LNCaP clone FGC (cell line): Measurements from ENCODE around the gene TXNRD1.

Source experiments
- DNase-seq: peaks from one replicate; pipeline ENCODE4 v3.0.0-alpha.2; 2011; ENCODE audit warnings: low read depth
- H3K4me3 ChIP-seq: 2 replicates; pipeline ENCODE4 v1.5.1; 2011; ENCODE audit warnings: mild to moderate bottlenecking, low read depth, low read length, control low read depth
- TF ChIP-seq, protein P1 (sequence below): IDR thresholded peaks from 2 replicates; pipeline ENCODE4 v1.5.1; 2012; ENCODE audit warnings: mild to moderate bottlenecking; ENCODE audit not compliant: control insufficient read depth, insufficient read depth; ENCODE audit errors: extremely low read depth

TXNRD1 gene

DNA sequence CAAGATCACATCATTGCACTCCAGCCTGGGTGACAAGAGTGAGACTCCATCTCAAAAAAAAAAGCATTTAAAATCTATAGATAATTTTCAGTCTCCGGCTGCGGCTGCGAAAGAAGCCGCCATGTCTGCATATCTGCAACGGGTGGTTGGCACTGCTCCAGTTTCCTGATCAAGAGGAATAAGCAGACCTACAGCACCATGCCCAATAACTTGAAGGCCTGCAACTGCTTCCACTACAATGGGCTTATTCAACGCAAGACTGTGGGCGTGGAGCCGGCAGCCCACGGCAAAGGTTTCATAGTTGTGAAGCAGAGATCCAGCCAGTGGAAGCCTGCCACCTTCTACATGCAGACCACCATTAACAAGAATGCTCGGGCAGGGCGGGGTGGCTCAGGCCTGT, 57.4 kb downstream of the TXNRD1 start:
- no peak for DNase-seq

DNA sequence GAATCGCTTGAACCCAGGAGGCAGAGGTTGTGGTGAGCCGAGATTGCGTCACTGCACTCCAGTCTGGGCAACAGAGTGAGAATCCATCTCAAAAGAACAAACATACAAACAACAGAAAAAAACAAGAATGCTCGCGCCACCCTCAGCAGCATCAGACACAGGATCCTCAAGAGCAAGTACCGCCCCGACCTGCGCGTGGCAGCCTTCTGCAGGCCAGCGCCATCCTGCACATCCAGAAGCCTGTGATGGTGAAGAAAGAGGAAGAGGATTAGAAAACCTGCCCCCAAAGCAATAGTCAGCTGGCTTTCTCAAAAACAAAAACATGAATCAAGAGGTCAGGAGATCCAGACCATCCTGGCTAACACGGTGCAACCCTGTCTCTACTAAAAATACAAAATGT, 57.9 kb downstream of the TXNRD1 start:
- H3K4me3 ChIP-seq: no peak overlapping the region
- no peak for DNase-seq
- TF ChIP-seq, protein P1, sequence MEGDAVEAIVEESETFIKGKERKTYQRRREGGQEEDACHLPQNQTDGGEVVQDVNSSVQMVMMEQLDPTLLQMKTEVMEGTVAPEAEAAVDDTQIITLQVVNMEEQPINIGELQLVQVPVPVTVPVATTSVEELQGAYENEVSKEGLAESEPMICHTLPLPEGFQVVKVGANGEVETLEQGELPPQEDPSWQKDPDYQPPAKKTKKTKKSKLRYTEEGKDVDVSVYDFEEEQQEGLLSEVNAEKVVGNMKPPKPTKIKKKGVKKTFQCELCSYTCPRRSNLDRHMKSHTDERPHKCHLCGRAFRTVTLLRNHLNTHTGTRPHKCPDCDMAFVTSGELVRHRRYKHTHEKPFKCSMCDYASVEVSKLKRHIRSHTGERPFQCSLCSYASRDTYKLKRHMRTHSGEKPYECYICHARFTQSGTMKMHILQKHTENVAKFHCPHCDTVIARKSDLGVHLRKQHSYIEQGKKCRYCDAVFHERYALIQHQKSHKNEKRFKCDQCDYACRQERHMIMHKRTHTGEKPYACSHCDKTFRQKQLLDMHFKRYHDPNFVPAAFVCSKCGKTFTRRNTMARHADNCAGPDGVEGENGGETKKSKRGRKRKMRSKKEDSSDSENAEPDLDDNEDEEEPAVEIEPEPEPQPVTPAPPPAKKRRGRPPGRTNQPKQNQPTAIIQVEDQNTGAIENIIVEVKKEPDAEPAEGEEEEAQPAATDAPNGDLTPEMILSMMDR: no peak

More for the DNA sequence above, 57.4 kb downstream of the TXNRD1 start:
- no peak overlapping the region for H3K4me3 ChIP-seq
- TF ChIP-seq, protein P1: no peak

DNA sequence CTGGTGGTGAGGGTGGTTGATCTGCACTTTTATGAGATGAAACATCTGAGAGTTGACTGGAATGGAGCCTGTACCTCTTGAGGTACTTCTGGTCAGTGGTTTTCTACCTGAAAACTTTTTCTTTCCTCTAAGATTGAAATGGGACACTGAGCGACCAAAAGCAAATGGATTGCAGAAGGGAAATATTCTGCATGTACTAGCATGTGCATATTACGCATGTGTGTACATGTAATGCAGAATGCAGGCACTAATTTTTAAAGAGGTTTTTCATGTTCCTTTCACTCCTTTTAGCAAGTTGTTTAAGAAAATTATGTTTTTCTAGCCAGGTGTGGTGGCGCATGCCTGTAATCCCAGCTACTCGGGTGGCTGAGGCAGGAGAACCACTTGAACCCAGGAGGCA, 59.2 kb downstream of the TXNRD1 start:
- TF ChIP-seq, protein P1: no peak
- no peak overlapping the region for H3K4me3 ChIP-seq
- DNase-seq: no peak

DNA sequence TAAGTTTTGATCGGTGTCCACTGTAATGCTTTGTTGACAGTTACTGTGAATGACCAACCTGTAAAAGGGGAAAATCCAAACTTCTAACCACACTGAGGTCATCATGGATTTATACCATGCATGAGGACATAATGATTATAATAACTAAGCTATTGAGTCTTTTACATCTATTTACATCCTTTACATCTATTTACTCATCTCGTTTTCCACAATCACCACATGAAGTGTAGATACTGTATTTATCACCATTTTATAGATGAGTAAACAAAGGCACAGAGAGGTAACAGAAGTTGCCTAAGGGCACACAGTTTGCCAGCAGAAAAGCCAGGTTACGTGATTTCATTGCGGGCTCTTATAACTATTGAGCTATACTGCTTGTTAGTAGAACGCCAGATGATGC, 60.1 kb downstream of the TXNRD1 start:
- no peak for DNase-seq
- TF ChIP-seq, protein P1: no peak
- no peak overlapping the region for H3K4me3 ChIP-seq

DNA sequence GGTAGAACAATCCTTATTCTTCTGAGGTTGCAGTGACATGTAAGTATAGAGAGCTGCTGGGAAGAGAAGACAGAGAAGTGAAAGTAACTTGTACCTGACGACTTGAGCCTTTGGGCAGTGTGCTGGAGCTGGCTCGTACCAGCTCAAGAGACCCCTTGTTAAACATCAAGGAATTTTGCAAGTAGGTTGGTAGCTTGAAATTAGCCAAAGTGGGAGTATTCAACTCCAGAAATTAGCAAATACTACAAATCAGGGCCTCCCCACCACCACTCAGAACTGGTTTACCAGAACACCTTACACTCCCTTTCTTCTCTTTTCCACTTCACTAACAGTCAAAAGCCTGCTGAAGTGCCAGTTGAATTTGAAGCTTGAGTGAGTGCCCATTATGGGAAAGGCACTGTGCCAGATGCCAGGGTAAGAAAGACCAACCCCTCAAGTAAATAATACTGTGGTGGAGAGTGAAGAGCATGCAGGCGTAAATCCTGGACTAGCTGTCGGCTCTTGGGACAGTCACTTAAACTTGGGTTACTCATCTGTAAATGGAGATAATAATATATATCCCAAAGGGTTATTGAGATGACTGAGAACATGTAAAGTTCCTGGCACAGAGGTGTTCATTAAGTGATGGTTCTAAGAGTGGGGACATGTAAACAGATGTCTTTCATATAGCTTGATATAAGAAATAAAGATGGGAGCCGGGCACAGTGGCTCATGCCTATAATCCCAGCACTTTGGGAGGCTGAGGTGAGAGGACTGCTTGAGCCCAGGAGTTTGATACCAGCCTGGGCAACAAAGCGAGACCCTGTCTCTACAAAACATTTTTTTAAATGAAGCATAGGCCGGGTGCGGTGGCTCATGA, 60.9 kb downstream of the TXNRD1 start:
- no peak overlapping the region for H3K4me3 ChIP-seq

DNA sequence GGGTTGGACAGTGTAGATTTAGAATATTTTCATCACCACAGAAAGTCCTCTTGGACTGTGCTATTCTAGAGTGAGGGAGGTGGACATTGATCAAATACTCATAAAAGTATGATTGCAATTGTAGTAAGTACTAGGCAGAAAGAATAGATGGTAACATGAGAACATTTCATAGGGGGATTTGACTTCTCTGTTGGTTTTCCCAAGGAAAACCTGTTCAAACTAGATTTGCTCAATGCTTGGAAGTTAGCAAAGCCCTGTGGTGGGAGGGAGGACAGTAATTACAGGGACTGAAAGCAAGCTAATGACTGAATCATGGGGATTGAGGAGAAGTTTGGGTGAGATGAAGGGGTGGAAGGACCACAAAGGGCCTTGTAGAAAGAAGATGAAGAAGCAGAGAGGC, 63.6 kb downstream of the TXNRD1 start:
- TF ChIP-seq, protein P1: no peak
- DNase-seq: no peak
- no peak overlapping the region for H3K4me3 ChIP-seq

More for the DNA sequence above, 60.9 kb downstream of the TXNRD1 start:
- no peak for DNase-seq
- TF ChIP-seq, protein P1: no peak

DNA sequence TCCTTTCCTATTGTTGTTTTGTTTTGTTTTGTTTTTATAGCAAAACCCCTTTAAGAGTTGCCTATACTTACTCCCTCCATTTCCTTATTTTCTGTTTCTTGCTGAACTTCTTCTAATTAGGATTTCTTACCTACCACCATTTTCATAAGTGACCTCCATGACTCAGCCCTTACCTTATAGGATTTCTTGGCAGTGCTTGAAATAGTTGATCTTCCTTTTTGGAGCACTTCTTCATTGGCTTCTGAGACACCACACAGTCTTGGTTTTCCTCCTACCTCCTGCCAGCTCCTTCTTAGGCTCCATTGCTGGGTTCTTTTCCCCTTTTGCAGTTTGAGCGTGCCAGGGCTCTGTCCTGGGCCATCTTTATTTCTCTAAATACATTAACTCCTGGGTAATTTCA, 64.5 kb downstream of the TXNRD1 start:
- no peak for DNase-seq
- H3K4me3 ChIP-seq: no peak overlapping the region
- TF ChIP-seq, protein P1: no peak
